Effector CD4-positive, alpha-beta T cell (primary cell): Measurements from ENCODE around the gene AGK.
"Not testable (repeated sequence)": the region's sequence is repeated elsewhere in the genome, so short reads cannot be mapped to it uniquely, and the experiment has no call there.

Source experiments
- DNase-seq: peaks from one replicate; pipeline ENCODE4 v3.0.0-alpha.2; 2020

AGK gene

GRCh38 chr7:141587304-141587703 is 36.1 kb downstream of the AGK start:
- DNase-seq = no peak

- DNase-seq = no peak
Observed at GRCh38 chr7:141588912-141589311, 37.7 kb downstream of the AGK start.

GRCh38 chr7:141590071-141590470 is 38.9 kb downstream of the AGK start:
- DNase-seq = no peak

- DNase-seq = no peak
Observed at GRCh38 chr7:141590666-141591065, 39.5 kb downstream of the AGK start.

GRCh38 chr7:141593134-141593533 is 41.9 kb downstream of the AGK start:
- no peak for DNase-seq

- no peak for DNase-seq
Observed at GRCh38 chr7:141597966-141598365, 46.8 kb downstream of the AGK start.

GRCh38 chr7:141598408-141598807 is 47.2 kb downstream of the AGK start:
- DNase-seq = no peak

GRCh38 chr7:141600168-141601006 is 49.2 kb downstream of the AGK start:
- no peak for DNase-seq

- DNase-seq = no peak
Observed at GRCh38 chr7:141609576-141609975, 58.4 kb downstream of the AGK start.

GRCh38 chr7:141610671-141611070 is 59.5 kb downstream of the AGK start:
- DNase-seq = no peak

GRCh38 chr7:141612861-141613260 is 61.7 kb downstream of the AGK start:
- no peak for DNase-seq

GRCh38 chr7:141617280-141617679 is 66.1 kb downstream of the AGK start:
- no peak for DNase-seq

GRCh38 chr7:141619745-141620144 is 68.5 kb downstream of the AGK start:
- no peak for DNase-seq

- no peak for DNase-seq
Observed at GRCh38 chr7:141624763-141625162, 73.6 kb downstream of the AGK start.

- no peak for DNase-seq
Observed at GRCh38 chr7:141630621-141631020, 79.4 kb downstream of the AGK start.

- no peak for DNase-seq
Observed at GRCh38 chr7:141631525-141631924, 80.3 kb downstream of the AGK start.

GRCh38 chr7:141634065-141634464 is 82.9 kb downstream of the AGK start:
- no peak for DNase-seq

- DNase-seq = no peak
Observed at GRCh38 chr7:141636053-141636452, 84.8 kb downstream of the AGK start.

- DNase-seq = no peak
Observed at GRCh38 chr7:141640239-141640840, 89.1 kb downstream of the AGK start.

- no peak for DNase-seq
Observed at GRCh38 chr7:141641876-141642275, 90.7 kb downstream of the AGK start.

- DNase-seq = no peak
Observed at GRCh38 chr7:141645188-141645587, 94.0 kb downstream of the AGK start.

- DNase-seq = no peak
Observed at GRCh38 chr7:141646826-141647480, 95.7 kb downstream of the AGK start.

GRCh38 chr7:141647701-141648100 is 96.5 kb downstream of the AGK start:
- not testable (repeated sequence) for DNase-seq
